Fibroblast of skin of scalp (primary cell): Measurements from ENCODE around the gene DGAT2L6. TPM values are rescaled to one million over a fixed set of nuclear protein-coding genes. Genes with fewer than 3 reads are reported as not detected.
A peak's percentile ranks its signal among the peaks of the same experiment; 100 is the strongest.

Experiments used
- DNase-seq: peaks from one replicate; pipeline ENCODE4 v3.0.0-alpha.2; 2013
- polyA plus RNA-seq, 2 experiments: library from polyadenylated mRNA; unstranded; fragments of 120-200 nt; gene quantifications; one replicate each; pipeline ENCODE4 v1.2.1, GENCODE V29; 2013; ENCODE audit not compliant: insufficient read length in 2 of 2

Gene DGAT2L6
- not detected for polyA plus RNA-seq (2013, experiment 1 of 2; ENCODE audit: insufficient read length)
- not detected for polyA plus RNA-seq (2013, experiment 2 of 2; ENCODE audit: insufficient read length)

GRCh38 chrX:70176938-70177533 lies at the start of gene DGAT2L6:
DGAT2L6 (plus strand) TSS chrX:70177483; CDS start chrX:70177583, 100 bp downstream.
- DNase-seq, result peak; percentile 3

GRCh38 chrX:70128071-70128470 lies 49.2 kb upstream of the DGAT2L6 start:
- DNase-seq, result no peak

GRCh38 chrX:70129816-70130215 lies 47.5 kb upstream of the DGAT2L6 start:
- no peak for DNase-seq

DNA sequence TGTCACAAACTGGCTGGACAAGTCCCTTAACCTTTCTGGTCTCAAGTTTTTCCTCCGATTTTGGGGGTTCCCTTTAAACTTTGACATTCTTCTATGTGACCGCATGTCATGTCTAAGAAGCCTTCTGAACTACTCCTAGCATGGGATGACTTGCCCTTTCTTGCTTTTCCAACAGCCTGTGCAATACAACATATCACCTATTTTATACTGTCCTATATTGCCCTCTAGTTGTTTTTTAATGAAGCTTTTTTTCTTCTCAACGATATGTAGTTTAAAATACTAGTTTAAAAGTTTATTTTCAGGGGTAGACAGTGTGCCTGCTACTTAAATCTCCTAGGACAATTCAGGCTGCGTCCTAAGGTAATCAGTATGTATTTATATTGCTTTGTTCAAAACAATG lies 45.1 kb upstream of the DGAT2L6 start:
- no peak for DNase-seq

DNA sequence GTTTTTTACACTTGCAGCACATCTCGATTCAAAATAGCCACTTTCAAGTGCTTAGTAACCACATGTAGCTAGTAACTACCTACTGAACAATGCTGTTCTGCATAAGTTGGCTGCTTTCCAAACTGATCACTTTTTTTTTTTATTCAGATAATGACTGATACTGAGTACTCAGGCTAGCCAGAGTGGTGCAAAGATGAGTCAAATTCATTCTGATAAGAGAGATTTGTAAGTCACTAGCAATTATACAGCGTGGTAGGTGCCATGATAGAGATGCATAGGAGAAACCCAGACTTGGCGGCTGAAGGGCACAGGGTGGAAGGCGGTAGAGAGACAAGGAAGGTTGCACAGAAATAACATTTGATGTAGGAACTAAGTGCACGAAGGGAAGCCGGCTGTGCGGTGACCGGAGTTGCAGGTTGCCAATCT lies 44.4 kb upstream of the DGAT2L6 start:
- DNase-seq, result no peak

GRCh38 chrX:70133303-70134115 lies 43.8 kb upstream of the DGAT2L6 start, which contains the start of gene IGBP1:
IGBP1 (plus strand) TSS chrX:70133447; CDS start chrX:70133948, 501 bp downstream.
- DNase-seq, result peak; percentile 85

DNA sequence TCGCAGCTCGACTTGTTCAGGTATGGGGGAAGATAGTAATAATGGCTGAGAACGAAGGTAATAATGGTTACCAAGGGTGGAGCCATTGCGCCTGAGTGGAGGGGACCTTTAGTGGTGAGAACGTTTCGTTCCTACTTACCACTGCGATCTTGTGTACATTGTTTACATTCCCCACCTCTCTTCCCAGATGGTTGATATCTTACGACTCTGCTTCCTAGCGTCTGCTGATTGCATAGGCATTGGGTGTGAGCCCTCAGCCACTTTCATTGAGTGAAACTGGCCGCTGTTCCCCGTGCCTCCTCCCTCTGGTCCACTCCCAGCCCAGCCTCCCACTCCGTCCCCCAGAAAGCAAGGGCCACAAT lies 43.2 kb upstream of the DGAT2L6 start:
- peak; percentile 3 for DNase-seq

DNA sequence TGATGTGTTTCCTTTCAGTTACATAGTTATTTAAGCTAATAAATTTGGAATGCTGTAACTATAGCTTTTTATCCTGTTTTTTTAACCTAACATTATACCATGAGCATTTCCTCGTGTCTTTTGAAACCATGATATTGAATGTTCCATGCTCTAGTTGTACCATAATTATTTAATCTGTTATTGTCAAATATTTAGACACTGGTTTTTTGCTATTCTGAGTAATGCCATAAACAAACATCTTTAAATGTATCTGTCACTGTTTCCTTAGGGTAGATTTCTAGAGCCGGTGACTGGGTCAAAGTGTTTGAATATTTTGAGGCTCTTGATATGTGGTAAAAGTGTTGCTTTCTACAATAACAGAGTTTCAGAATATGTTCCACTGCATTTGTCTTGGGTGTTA lies 38.7 kb upstream of the DGAT2L6 start:
- DNase-seq, result no peak

- DNase-seq, result no peak
Observed at GRCh38 chrX:70139736-70140135, 37.5 kb upstream of the DGAT2L6 start.

DNA sequence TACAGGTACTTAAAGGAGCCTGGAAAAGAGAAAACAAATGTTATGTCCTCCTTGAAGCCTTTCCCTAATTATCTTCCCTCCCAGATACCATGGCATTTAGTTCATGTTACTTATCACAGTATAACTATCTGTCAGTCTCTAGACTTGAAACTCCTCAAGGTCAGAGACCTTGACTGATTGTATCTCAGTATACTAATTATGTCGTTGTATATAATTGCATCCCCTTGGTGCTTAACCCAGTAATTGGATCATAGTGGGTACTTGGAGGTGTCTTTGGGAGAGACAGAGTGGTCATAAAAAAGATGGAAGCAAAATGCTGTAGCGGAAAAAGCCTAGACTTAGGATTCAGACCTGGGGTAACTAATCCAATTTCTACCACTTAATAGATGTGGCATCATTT lies 35.9 kb upstream of the DGAT2L6 start:
- DNase-seq, result no peak

DNA sequence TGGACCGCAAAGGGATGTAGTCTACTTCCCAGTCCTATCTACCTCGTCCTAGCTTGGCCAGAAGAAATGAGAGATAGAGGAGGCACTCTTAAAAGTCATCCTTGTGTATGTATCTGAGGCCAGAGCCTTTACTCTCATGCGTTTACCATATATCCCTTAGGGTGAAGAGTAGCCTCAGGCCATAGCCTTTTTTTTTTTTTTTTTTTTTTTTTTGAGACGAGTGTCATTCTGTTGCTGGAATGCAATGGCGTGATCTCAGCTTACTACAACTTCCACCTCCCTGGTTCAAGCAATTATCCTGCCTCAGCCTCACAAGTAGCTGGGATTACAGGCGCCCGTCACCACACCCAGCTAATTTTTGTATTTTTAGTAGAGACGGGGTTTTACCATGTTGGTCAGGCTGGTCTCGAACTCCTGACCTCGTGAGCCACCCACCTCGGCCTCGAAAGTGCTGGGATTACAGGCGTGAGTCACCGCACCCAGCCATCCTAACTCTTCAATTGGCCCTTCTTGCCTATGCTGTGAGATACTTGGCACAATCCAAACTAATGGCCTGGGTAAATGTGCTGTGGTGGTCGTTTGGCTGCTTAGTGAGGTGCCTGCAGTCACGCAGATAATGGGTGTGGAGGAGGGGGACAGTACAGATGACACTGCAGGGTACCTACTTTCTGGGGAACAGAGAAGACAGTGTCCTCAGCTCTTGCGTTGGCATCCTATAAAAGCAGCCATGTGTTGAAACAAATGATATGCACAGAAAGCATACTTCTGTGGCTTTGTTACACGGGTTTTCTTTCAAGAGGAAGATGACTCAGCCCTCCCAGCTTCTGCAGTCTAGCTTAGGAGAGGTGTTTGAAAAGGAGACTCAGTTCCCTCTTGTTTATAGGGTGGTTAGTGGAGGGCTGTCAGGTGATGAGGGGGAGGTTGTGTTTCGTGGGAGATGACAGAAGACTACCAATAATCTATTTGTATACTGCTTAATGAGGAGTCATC lies 10.4 kb upstream of the DGAT2L6 start:
- peak; percentile 38 for DNase-seq

DNA sequence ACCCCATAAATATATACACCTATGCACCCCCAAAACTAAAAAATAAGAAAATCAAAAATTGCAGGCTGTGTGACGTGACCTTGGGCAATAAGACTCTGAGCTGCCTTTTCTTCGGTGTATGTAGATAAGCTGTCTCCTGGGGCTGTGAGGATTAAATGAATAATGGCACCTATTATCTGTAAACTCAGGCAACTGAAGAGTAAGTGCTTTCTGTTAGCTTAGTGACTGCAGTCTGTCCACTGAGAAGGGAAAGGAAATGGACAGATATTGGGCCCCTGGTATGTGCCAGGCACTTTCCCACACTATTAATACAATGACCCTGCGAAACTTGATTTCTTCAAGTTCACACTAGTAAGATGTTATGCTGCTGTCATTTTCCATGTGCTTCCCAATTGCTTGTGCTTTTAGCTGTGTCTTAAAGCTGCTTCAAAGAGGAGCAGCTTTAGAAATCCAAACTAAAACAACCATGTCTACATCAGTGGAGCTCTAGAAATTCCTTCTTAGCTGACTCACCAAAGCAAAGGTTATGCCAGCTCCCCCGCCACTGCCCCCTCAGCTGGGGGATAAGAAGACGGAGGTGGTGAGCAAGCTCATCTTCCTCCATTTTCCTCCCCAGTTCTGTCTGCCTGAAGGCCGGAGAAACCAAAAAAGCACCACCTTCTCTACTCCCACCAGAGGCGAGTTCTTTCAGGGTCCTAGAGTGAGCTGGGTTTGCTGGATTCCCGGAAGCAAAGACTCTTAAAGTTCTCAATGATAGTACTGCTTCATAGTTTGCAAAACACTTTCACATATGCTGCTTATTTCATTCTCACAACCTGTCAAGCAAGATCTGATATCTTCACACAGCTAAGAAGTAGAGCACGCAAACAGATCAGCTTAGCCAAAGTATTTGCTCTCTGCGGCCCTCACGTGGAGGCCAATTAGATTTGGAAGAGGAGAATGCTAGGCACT lies 8.8 kb upstream of the DGAT2L6 start:
- DNase-seq, result peak; percentile 79

DNA sequence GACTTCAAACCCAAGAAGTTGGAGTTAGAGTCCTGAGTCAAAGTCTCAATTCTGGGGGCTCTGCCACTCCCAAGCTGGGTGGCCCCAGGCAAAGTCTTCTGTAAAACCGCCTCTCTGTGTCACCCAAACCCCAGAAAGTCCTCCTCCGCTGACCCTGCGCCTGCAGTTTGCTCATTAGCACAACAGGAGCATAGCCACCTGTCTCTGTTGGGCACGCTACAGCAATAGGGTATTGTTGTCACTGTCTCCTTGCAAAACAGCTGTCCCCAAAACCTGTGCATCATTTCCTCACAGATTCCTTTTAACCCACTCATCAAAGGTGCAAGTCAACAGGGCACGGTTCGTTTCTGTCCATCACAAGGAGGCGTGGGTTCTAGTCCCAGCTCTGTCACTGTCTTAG lies 8.0 kb upstream of the DGAT2L6 start:
- DNase-seq, result no peak

GRCh38 chrX:70171624-70172023 lies 5.7 kb upstream of the DGAT2L6 start:
- DNase-seq, result no peak

GRCh38 chrX:70172221-70172620 lies 5.1 kb upstream of the DGAT2L6 start:
- peak; percentile 24 for DNase-seq

- no peak for DNase-seq
Observed at GRCh38 chrX:70172964-70173363, 4.3 kb upstream of the DGAT2L6 start.

- no peak for DNase-seq
Observed at GRCh38 chrX:70174754-70175153, 2.5 kb upstream of the DGAT2L6 start.

DNA sequence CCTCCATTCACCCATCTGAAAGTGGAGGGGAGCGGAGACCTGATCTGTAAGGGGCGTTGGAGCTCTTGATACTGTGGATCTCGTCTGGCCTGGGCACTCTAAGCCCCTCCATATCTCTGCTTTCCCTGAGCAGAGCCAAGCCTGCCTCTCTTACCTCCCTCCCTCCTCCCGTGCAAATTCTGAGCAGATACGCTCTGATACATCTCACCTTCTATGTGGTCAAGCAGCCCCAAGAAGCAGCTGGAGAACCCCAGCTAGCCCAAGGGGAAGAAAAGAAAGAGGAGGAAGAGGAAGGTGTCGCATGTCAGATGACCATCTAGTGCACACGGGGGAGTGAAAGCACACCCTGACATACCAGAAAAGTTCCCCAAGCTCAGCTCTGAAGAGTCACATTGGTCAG lies 1.9 kb upstream of the DGAT2L6 start:
- DNase-seq, result no peak

- no peak for DNase-seq
Observed at GRCh38 chrX:70183091-70183490, 5.8 kb downstream of the DGAT2L6 start.

GRCh38 chrX:70190225-70190624 lies 12.9 kb downstream of the DGAT2L6 start:
- DNase-seq, result no peak

DNA sequence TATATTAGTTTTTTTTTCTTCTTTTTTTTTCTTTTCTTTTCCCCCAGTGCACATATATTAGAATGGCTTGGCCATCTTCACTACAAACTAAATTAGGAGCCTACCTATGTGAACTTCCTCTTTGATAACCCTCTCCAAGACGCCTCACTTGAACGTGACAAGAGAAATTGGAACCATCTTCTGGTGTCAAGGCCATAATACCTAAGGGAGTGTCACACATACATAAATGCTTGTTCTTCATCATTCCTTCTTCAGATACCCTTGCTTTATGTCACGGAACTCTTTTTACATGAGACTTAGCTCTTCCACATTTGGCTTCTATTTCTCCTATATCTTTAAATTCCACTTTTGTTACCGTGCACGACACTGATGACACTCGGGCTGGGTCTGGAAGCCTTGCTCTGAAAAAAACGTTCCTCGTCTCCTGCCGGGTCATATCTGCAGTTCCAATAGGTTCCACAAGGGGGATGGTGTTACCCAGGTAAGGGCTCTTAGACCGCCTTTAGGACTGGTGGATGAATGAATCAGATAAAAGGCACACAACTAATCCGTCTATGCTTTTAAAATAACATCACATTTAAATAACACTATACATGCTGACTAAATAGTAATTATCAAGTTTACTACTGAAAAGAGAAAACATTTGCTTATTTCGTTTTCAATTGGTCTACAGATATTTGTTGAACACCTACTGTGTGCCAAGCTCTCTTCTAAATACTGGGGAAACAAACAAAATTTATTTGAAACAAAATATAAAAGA lies 19.9 kb downstream of the DGAT2L6 start:
- DNase-seq, result peak; percentile 24
